IPS-18c (cell line): ENCODE data around the gene KIF1B.
"Not testable (repeated sequence)": the region's sequence is repeated elsewhere in the genome, so short reads cannot be mapped to it uniquely, and the experiment has no call there.

Source experiments
- H3K4me3 ChIP-seq: 2 replicates; pipeline ENCODE4 v1.7.0; 2013; ENCODE audit warnings: low read depth, mild to moderate bottlenecking, low read length, moderate library complexity; ENCODE audit not compliant: insufficient read depth
- H3K9me3 ChIP-seq: one replicate; pipeline ENCODE4 v1.6.1; 2013; ENCODE audit warnings: mild to moderate bottlenecking, low read length, moderate library complexity; ENCODE audit not compliant: control insufficient read depth, insufficient read depth

Gene KIF1B

GRCh38 chr1:10186331-10187025, 23.9 kb upstream of the KIF1B start:
- Histone ChIP-seq H3K9me3 (no peaks in the 10 kb centered on the region), H3K4me3 (no peak overlapping the region)

- no peak overlapping the region for H3K4me3 ChIP-seq
- no peaks in the 10 kb centered on the region for H3K9me3 ChIP-seq
Observed at GRCh38 chr1:10187026-10187334, 23.4 kb upstream of the KIF1B start.

GRCh38 chr1:10188133-10188650, 22.2 kb upstream of the KIF1B start:
- Histone ChIP-seq H3K9me3 (no peaks in the 10 kb centered on the region), H3K4me3 (no peak overlapping the region)

- H3K4me3 ChIP-seq, result no peak overlapping the region
- no peaks in the 10 kb centered on the region for H3K9me3 ChIP-seq
Observed at GRCh38 chr1:10189659-10190058, 20.7 kb upstream of the KIF1B start.

- no peaks in the 10 kb centered on the region for H3K9me3 ChIP-seq
- H3K4me3 ChIP-seq, result no peak overlapping the region
Observed at GRCh38 chr1:10192263-10192662, 18.1 kb upstream of the KIF1B start.

GRCh38 chr1:10193288-10193687, 17.1 kb upstream of the KIF1B start:
- Histone ChIP-seq H3K4me3 (no peak overlapping the region), H3K9me3 (no peaks in the 10 kb centered on the region)

GRCh38 chr1:10195570-10195969, 14.8 kb upstream of the KIF1B start:
- Histone ChIP-seq H3K9me3 (no peaks in the 10 kb centered on the region), H3K4me3 (no peak overlapping the region)

GRCh38 chr1:10196976-10197375, 13.4 kb upstream of the KIF1B start:
- H3K4me3 ChIP-seq, result no peak overlapping the region
- no peaks in the 10 kb centered on the region for H3K9me3 ChIP-seq

GRCh38 chr1:10200620-10201019, 9.8 kb upstream of the KIF1B start:
- Histone ChIP-seq H3K4me3 (no peak overlapping the region), H3K9me3 (no peaks in the 10 kb centered on the region)

GRCh38 chr1:10204003-10204642, 6.2 kb upstream of the KIF1B start:
- Histone ChIP-seq H3K4me3 (no peak overlapping the region), H3K9me3 (no peaks in the 10 kb centered on the region)

GRCh38 chr1:10205206-10205605, 5.2 kb upstream of the KIF1B start:
- H3K4me3 ChIP-seq, H3K9me3 ChIP-seq: not testable (repeated sequence)

GRCh38 chr1:10207810-10208209, 2.6 kb upstream of the KIF1B start:
- H3K4me3 ChIP-seq, result no peak overlapping the region
- H3K9me3 ChIP-seq, result no peaks in the 10 kb centered on the region

GRCh38 chr1:10208537-10208936, 1.8 kb upstream of the KIF1B start:
- Histone ChIP-seq H3K9me3 (no peaks in the 10 kb centered on the region), H3K4me3 (no peak overlapping the region)

- H3K4me3 ChIP-seq, result peak overlapping the region; percentile 78
- H3K9me3 ChIP-seq, result no peaks in the 10 kb centered on the region
Observed at GRCh38 chr1:10209590-10209904, 823 bp upstream of the KIF1B start.

- Histone ChIP-seq H3K9me3 (no peaks in the 10 kb centered on the region), H3K4me3 (peak overlapping the region; percentile 98)
Observed at GRCh38 chr1:10210841-10211804, 753 bp downstream of the KIF1B start.

GRCh38 chr1:10211805-10212410, 1.5 kb downstream of the KIF1B start:
- Histone ChIP-seq H3K4me3 (peak overlapping the region; percentile 98), H3K9me3 (no peaks in the 10 kb centered on the region)

GRCh38 chr1:10212476-10212875, 2.1 kb downstream of the KIF1B start:
- Histone ChIP-seq H3K9me3 (no peaks in the 10 kb centered on the region), H3K4me3 (no peak overlapping the region)
